GM18526 (cell line): ENCODE data around the gene HGFAC.

Source experiments
- POLR2A ChIP-seq: IDR thresholded peaks from 3 replicates; pipeline ENCODE4 v1.6.1; 2011; ENCODE audit not compliant: insufficient read length; ENCODE audit errors: extremely low read depth

Gene HGFAC

DNA sequence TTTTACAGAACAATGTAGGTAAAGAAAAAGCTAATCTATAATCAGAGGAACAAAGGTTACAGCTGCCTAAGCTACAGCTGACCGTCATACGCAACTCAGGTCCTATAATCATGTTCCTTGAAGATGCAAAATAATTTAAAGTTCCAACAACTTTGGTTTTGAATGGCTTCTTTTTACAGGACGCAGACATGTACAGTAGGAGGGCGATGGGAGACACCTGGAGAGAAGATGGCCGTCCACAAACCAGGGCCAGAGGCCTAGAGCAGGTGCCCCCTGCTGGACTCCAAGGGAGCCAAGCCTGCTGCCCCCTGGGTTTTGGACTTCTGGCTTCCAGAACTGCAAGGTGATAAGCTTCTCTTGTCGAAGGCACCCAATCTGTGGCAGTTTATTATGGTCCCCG lies 10.6 kb downstream of the HGFAC start:
- TF ChIP-seq POLR2A, result no peak

DNA sequence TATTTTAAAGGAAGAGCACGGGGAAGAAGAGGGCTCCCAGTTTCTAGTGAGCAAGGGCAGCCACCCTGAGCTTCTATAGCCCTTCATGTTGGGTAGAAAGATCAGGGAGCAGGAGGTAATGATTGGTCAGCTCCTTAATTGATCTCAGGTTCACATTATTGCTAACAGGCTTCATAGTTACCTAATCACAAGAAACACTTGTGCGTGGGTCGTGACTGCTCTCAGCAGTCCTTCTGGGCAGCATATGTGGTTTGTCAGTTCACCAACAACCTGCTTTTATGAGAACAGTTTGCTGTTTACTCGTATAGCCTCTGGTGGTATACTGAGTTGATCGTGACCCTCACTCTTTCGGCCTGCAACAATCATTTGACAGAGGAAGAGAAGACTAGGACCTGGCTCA lies 16.6 kb downstream of the HGFAC start:
- TF ChIP-seq POLR2A, result no peak

DNA sequence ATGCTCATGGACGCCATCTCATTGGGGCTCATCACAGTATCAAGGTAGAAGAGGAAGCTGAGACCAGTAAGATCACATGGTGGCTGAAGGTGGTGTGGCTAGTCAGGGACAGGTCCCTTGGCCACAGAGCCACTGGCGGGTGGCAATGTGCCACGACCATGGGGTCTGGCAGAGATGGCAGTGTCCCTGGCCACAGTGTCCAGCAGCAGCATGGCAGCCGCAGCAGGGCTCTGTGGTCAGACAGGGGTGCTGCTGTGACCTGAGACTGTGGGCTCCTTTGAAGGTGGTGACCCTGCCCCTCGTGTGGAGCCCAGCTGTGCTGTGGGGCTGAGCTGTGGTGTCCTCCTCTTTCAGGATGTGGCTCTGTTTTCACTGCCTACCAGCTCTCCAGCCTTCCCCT lies 19.2 kb downstream of the HGFAC start:
- no peak for TF ChIP-seq POLR2A

DNA sequence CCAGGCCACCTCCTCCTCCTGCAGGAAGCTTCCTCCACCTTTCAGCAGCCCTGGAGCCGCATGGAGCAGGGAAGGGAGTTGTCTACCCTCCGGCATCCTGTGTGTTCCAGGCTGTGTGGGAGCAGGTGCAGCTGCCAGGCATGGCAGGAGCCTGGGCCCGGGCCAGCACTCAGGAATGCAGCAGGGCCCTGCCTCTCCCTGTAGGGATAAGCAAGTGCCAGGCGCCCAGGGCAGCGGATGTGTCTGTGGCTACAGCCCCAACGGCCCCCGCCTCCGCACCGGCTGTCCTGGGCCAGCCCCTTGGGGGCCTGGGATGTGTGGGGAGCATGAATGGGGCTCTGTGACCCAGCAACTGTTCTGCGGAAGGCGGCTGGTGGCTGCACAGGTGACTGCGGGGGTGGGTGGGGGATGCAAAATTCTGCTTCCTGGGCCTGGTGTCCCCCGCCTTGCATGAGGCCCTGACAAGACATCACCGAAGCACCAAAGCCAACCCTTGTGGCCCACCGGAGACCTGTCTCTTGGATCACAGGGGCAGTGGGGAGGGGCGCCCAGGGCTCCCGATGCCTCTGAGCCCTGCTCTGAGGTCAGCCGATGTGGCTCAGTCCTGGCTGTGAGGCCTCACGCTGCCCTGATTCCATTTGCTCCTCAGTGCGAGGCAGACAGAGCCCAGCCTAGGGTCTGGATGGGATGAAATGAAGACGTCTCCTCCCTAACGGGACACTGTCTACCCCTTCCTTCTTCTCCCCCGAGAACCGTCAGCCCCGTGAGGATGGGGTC lies 19.9 kb downstream of the HGFAC start:
- TF ChIP-seq POLR2A, result no peak

DNA sequence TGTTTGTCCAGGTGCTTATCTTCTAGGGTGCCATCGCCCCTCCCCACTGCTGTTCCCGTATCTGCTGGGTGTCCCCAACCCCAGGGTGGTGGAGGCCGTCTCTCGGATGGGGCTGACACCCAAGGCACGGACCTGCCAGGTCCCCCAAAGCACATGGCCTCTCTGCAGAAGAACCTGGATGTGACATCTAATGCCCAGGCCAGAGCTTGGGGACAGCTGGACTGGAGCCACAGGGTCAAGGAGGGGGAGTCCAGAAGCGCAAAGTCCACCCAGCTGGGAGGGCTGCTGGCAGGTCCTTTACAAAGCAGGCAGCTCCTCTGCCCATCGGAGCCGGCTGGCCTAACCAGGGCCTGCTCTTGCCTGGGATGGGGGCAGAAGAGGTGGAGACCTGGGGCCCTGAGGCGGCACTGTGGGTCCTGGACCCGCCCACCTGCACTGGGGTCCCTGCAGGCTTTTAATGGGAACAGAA lies 20.6 kb downstream of the HGFAC start:
- no peak for TF ChIP-seq POLR2A

DNA sequence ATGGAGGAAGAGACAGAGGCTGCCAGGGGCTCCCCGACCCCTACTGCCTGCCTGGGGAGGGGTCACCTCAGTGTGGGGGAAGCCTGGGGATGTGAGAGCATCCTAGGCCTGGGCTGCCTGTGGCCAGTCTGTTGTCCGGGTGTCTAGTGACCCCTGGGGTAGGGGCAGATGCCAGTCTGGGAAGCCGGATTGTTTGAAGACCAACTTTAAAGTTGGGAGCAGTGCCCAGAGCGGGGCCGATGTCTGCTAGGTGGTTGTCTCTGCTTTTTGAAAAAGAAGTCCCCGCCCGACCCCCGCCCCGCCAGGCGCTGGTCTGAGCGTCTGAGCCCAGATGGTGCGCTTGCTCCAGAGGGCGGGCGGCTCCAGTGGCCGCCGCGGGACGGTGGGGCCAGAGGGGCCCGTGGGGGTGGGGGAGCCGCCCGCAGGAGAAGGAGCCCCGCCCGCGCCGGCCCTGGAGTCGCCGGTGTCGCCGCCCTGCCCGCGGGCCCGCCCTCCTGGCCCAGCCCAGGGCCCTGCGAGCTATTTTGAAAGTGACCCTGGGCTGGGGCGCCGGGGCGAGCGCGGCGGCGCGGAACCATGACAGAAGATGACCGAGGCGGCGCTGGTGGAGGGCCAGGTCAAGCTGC lies 21.1 kb downstream of the HGFAC start, which contains the start of gene DOK7:
Gene DOK7 (plus strand): TSS at position 517 of the 626 bp plus-strand sequence. CDS start 70 bp downstream, at position 587.
- TF ChIP-seq POLR2A, result no peak

DNA sequence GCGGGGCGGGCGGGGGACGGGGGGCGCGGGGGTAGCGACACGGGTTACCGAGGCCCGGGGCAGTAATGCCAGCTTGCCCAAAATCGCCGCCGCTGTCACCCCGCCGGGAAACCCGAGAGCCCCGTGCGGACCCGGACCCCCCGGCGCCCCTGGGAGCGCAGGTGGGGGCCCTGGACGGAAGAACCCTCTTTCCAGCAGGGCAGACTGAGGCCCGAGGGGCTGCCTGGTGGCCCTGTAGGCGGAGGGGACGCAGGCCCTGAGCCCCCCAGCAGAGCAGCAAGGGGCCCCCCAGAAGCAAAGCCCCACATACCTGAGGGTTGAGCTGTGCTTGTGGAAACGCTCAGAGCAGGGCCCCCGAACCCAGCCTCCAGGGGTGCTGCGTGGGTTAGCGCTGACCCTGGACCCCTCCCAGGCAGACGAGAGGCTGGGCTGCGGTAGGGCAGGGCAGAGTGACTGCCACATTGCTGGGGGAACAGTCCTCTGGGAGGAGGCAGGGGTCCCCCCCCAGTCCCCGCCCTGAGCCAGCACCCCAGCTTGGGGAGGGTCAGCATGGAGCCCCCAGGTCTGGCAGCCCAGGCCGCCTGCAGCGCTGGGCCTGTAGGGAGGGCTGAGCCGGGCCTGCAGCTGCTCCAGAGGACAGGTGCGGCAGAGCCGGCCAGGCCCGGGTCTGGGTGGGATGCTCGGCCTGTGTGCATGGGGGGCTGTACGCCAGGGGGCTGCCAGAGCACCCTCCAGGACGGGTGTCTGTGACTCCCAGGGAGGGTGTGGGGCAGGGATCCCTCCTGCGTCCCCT lies 22.0 kb downstream of the HGFAC start:
- TF ChIP-seq POLR2A, result no peak

DNA sequence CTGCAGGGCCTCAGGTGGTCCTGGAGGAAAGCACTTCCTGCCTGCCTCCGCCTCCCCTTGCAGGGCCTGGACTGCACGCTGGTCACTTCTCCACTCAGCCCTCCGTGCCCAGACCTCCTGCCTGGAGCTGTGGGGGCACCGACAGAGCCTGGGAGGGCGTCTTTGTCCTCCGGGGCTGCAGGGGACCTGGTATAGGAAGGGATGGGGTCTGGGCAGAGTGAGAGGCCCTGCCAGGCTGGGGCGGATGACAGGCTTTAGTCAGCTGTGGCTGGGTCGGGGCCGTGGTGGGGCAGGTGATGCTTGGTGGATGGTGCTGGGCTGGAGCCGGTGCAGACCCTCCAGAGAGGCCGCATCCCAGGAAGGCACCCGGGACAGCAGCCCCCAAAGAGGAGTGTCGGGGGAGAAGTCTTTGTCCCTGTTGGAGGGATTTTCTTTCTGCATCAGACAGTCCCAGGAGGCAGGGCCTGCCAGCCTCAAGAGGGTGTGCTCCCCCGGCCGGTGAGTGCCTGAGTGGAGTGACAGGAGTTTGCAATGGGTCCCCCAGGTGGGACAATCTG lies 22.7 kb downstream of the HGFAC start:
- TF ChIP-seq POLR2A, result no peak

DNA sequence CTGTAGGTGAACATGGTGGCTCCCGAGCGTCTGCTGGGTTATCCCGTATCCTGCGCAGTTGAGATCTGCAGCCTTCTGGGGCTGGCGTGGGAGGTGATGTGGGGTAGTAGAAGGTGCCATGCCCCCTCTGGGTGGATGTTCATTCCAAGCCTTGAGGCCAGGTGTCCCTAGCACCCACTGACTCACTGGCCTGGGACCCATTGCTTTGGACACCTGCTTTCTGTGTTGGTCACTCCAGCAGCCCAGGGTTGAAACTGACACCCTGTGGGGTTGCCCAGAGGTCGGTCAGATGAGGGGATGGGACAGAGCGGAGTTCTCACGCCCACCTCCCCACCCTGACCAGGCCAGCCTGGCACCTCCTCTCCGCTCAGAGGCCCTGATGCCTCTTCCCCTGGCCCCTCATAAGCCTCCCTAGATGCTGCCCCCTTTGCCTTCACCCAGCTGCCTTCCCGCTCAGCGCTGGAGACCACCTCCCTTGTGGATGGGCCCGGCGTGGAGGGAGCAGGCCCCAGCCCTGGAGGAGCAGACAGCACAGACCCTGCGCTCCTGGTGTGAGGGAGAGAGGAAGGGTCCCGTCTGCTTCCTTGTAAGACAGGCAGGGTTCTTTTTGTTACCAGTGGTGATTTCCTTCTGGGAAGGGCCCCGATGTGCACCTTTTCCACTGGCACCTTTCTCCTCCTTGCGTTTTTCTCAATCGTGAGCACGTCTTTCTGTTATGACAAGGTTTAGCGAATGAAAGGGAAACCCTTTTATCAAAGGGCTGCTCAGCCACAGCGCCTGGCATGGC lies 23.3 kb downstream of the HGFAC start:
- TF ChIP-seq POLR2A, result no peak

DNA sequence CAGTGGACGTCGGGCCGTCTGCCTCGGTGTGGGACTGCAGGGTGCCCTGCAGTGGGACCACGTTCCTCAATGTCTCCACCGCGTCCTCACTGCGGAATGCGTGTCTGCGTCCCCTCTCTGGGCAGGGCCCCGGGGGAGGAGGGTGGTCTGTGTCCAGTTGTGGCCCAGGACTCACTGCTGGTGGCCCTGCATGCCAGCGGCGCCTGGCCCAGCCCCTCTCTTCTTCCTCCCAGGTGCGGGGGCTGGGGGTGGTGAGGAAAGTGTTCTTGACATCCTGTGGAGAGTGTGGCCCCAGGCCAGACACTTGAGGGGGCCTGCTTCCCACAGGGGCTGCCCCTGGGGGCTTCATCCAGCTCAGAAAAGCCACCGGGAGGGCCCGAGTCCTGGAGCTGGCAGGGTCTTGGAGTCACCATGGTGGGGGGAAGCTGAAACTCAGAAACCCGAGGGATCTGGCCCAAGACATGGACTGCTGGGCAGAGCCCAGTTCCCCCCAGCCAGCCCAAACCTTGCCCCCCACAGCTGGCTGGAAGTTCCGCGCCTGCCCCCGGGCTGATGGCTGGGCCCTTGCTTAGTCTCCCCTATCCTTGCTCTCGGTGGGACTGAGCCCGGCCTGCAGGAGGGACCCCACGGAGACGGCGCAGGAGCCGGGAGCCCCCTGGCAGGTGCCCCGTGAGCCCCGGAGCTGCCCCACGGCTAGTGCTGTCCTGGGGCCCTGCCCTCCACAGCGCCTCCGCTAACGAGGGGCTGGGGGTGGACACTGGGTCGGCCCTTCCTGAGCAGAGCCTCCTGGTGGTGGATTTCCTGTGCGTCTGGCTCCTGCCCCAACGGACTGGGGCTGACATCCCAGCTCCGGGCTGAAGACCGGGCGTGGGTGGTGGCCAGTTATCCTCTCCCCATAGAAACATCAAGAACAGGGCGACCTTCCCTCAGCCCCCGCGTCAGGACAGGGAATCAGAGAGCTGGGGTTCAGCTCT lies 24.2 kb downstream of the HGFAC start:
- TF ChIP-seq POLR2A, result no peak

DNA sequence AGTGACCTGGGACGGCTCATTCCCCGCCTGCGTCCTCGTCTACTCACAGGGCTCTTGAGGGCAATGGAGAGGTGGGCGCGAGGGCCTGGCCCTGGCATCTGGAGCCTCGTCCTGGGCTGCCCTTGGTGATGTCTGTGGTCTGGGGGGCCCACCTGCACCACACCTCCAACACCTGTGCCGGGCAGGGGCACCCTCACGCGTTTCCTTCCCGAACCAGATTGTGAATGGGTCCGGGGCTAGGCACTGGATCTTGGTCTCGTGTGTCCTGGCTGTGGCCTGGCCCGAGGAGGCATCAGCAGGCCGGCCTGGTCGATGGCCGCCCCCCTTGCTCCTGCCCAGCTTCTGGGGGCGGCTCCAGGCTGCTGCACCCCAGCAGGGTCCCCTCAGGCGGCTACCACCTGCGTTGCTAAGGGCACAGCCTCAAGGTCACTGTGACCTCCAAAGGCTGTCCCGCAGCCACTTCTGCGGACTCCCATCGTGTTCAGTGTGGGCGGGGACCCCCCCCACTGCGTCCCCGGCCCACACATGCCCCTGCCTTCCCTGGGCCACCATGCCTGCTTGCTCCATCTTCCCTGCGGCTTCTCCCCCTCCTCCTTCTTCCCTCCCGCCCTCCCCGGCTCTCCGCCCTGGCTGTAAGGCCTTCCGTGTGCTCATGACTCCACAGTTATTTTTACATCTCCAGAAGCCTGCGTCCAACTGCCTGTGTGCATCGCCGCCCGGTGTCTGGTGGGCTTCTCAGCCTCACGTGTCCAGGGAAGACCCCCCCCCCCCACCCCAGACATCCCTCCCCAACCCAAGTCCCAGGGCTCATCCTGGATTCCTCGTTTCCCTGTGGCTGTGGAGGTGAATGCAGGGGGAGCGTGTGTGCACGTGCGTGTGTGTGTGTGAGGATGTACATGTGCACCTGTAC lies 25.2 kb downstream of the HGFAC start:
- no peak for TF ChIP-seq POLR2A

DNA sequence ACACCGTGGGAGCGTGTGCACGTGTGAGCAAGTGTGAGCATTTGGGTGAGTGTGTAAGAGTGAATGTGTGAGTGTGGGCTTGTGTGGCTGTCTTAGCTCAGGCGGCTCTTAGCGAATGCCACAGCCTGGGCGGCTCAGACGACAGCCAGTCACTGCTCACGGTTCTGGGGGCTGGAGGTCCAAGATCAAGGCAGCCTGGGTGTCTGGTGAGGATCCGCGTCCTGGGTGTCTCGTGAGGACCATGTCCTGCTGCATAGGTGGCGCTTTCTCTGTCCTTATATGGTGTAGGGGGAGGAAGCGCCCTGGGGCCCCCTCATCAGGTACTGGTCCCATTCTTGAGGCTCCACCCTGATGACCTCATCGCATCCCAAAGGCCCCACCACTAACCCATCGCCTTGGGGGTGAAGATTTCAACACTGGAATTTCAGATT lies 25.8 kb downstream of the HGFAC start:
- no peak for TF ChIP-seq POLR2A
